Measurements from ENCODE around the gene DQX1.

DQX1 gene

GRCh38 chr2:74548285-74548899, 22.4 kb upstream of the DQX1 start (continued):
- peak; percentile 77 for TF ChIP-seq ZBTB11 (tag by site-specific recombination; conservative IDR thresholded peaks at IDR 0.05; ENCODE audit: low read depth)
- peak; percentile 72 for TF ChIP-seq OSR2 (tag by site-specific recombination; IDR thresholded peaks at IDR 0.05)
- TF ChIP-seq PRDM1 (tag by site-specific recombination; IDR thresholded peaks at IDR 0.05) = no peak

DNA sequence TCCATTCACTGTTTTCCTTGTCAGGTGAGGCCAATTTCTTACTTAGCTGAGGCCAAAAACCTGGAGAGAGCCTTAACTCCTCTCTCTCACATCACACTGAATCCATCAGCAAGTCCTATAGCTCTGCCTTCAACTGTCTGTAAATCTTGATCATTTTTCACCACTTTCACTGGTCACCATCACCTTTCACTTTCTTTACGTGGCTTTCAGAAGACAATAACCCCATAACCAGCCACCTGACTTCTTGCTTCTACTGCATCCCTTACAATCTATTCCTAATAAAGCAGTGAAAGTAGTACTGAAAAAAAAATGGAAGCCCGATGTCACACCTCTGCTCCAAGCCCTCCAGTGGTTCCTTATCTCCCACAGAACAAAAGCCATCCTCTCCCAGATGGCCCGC, 20.0 kb upstream of the DQX1 start:
- CTCF ChIA-PET = interaction anchor here (0.9 to 1.5 kb wide), 3 partner anchors 13 to 63 kb away, joined by 3 to 4 read pairs (median 3); partner anchors contain the start of genes CCDC142 and TTC31
- Histone ChIP-seq H3K36me3 (ENCODE audit: control insufficient read depth in 2 of 2, insufficient read depth in 1 of 2, low read length in 2 of 2) (no peaks in the 10 kb centered on the region), H3K4me1 (ENCODE audit: control insufficient read depth, insufficient read depth, low read length) (no peaks in the 10 kb centered on the region), H3K9me3 (ENCODE audit: control insufficient read depth, insufficient read depth, low read depth, low read length) (no peaks in the 10 kb centered on the region), H3K4me3 (ENCODE audit: low read depth, low read length) (no peak overlapping the region), H3K27ac (ENCODE audit: extremely low read depth, low read depth, low read length) (no peak overlapping the region)
- POLR2A ChIA-PET = no interaction called here
- TF ChIP-seq ZNF777 (tag by site-specific recombination; IDR thresholded peaks at IDR 0.05; ENCODE audit: borderline replicate concordance) = no peak
- TF ChIP-seq ZNF292 (tag by site-specific recombination; IDR thresholded peaks at IDR 0.05; ENCODE audit: borderline replicate concordance, low read depth) = no peak
- TF ChIP-seq PRDM1 (tag by site-specific recombination; IDR thresholded peaks at IDR 0.05) = peak; percentile 96
- TF ChIP-seq ZNF677 (tag by site-specific recombination; IDR thresholded peaks at IDR 0.05) = no peak
- TF ChIP-seq ZBTB7A (tag by site-specific recombination; IDR thresholded peaks at IDR 0.05; ENCODE audit: low read depth) = no peak
- TF ChIP-seq ZNF37A (tag by site-specific recombination; IDR thresholded peaks at IDR 0.05) = no peak
- no peak for TF ChIP-seq ZNF2 (tag by site-specific recombination; IDR thresholded peaks at IDR 0.05)

GRCh38 chr2:74544634-74545033, 18.6 kb upstream of the DQX1 start:
- Histone ChIP-seq H3K4me3 (ENCODE audit: low read depth, low read length) (no peak overlapping the region), H3K9me3 (ENCODE audit: control insufficient read depth, insufficient read depth, low read depth, low read length) (no peaks in the 10 kb centered on the region), H3K36me3 (ENCODE audit: control insufficient read depth in 2 of 2, insufficient read depth in 1 of 2, low read length in 2 of 2) (no peaks in the 10 kb centered on the region), H3K4me1 (ENCODE audit: control insufficient read depth, insufficient read depth, low read length) (no peaks in the 10 kb centered on the region), H3K27ac (ENCODE audit: extremely low read depth, low read depth, low read length) (no peak overlapping the region)
- ChIA-PET CTCF (interaction anchor here (1.4 to 2.0 kb wide), 4 partner anchors 12 to 60 kb away, joined by 3 to 8 read pairs (median 5); no protein-coding TSS in a partner anchor), POLR2A (no interaction called here)
- TF ChIP-seq, protein P1, sequence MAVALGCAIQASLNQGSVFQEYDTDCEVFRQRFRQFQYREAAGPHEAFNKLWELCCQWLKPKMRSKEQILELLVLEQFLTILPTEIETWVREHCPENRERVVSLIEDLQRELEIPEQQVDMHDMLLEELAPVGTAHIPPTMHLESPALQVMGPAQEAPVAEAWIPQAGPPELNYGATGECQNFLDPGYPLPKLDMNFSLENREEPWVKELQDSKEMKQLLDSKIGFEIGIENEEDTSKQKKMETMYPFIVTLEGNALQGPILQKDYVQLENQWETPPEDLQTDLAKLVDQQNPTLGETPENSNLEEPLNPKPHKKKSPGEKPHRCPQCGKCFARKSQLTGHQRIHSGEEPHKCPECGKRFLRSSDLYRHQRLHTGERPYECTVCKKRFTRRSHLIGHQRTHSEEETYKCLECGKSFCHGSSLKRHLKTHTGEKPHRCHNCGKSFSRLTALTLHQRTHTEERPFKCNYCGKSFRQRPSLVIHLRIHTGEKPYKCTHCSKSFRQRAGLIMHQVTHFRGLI (tag by site-specific recombination; IDR thresholded peaks at IDR 0.05) = no peak
- no peak for TF ChIP-seq ZNF292 (tag by site-specific recombination; IDR thresholded peaks at IDR 0.05; ENCODE audit: borderline replicate concordance, low read depth)
- no peak for TF ChIP-seq ZNF24 (tag by site-specific recombination; IDR thresholded peaks at IDR 0.05)
- no peak for TF ChIP-seq ZNF777 (tag by site-specific recombination; IDR thresholded peaks at IDR 0.05; ENCODE audit: borderline replicate concordance)
- TF ChIP-seq ZNF354C (tag by site-specific recombination; IDR thresholded peaks at IDR 0.05; ENCODE audit: borderline replicate concordance, low read depth) = no peak
- TF ChIP-seq ZNF132 (tag by site-specific recombination; IDR thresholded peaks at IDR 0.05; ENCODE audit: borderline replicate concordance) = no peak
- TF ChIP-seq, protein P2, sequence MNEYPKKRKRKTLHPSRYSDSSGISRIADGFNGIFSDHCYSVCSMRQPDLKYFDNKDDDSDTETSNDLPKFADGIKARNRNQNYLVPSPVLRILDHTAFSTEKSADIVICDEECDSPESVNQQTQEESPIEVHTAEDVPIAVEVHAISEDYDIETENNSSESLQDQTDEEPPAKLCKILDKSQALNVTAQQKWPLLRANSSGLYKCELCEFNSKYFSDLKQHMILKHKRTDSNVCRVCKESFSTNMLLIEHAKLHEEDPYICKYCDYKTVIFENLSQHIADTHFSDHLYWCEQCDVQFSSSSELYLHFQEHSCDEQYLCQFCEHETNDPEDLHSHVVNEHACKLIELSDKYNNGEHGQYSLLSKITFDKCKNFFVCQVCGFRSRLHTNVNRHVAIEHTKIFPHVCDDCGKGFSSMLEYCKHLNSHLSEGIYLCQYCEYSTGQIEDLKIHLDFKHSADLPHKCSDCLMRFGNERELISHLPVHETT (tag by site-specific recombination; IDR thresholded peaks at IDR 0.05) = no peak
- no peak for TF ChIP-seq ZNF157 (tag by site-specific recombination; IDR thresholded peaks at IDR 0.05)
- no peak for TF ChIP-seq SP2 (tag by site-specific recombination; IDR thresholded peaks at IDR 0.05)
- TF ChIP-seq ZNF621 (tag by site-specific recombination; IDR thresholded peaks at IDR 0.05) = no peak
- TF ChIP-seq, protein P3, sequence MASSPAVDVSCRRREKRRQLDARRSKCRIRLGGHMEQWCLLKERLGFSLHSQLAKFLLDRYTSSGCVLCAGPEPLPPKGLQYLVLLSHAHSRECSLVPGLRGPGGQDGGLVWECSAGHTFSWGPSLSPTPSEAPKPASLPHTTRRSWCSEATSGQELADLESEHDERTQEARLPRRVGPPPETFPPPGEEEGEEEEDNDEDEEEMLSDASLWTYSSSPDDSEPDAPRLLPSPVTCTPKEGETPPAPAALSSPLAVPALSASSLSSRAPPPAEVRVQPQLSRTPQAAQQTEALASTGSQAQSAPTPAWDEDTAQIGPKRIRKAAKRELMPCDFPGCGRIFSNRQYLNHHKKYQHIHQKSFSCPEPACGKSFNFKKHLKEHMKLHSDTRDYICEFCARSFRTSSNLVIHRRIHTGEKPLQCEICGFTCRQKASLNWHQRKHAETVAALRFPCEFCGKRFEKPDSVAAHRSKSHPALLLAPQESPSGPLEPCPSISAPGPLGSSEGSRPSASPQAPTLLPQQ (tag by site-specific recombination; IDR thresholded peaks at IDR 0.05) = no peak
